ENCODE results near the gene CRYAA.

- TF ChIP-seq CTCF (IDR thresholded peaks at IDR 0.05; ENCODE audit: insufficient read depth, low read length) (no peak), SPI1 (IDR thresholded peaks at IDR 0.05; ENCODE audit: borderline replicate concordance, low read depth) (no peak), REST (IDR thresholded peaks at IDR 0.05; ENCODE audit: insufficient replicate concordance, low read depth) (no peak), POLR2AphosphoS5 (IDR thresholded peaks at IDR 0.05; ENCODE audit: low read depth) (no peak)
Measured at GRCh38 chr21:43191521-43191920, 22.7 kb downstream of the CRYAA start.

All from HL-60 (cell line).